HG02870 (cell line): ENCODE results near the gene PEX19.

Source experiments
- ATAC-seq: cut with Tn5 transposase; IDR thresholded peaks from one replicate; pipeline ENCODE4 v1.9.1; 2021; ENCODE audit warnings: mild to moderate bottlenecking, moderate library complexity; ENCODE audit not compliant: unreplicated experiment

Gene PEX19

DNA sequence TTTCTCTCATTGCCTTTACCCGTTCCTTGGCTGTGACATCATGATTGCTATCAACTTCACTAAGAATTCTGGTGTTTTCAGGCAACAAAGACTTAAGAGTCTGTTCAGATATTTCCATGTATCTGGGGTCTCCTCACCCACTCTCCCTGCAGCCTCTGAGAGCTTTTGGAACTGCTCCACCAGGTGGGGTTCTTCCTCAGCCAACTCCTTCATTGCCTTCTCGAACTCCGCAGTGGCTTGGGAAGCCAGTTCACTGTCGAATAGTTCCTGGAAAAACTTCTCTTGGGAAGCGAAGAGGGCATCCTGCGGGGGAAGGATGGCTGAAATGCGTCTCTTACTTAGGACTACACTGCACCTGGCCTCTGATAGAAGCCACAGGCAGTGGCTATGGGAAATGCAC is 2.1 kb downstream of the PEX19 start:
- no peak for ATAC-seq

DNA sequence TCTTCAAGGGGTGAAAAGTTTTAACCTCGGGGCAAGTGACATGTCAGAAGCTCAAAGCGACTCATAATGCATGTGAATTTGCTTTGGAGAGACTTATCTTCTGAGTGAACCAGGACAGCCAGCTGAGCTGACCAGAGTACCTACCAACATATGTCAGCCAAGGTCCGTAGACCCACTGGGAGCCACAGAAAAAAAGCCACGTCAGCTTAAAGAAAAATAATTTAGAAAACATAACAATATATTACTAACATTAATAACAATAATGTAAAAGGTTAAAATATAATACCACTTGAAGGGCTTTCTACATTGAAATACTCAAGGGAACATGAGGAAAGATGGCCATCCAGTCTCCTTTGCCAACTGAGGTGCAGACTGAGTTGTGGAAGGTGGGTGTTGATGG is 6.9 kb downstream of the PEX19 start:
- no peak for ATAC-seq

DNA sequence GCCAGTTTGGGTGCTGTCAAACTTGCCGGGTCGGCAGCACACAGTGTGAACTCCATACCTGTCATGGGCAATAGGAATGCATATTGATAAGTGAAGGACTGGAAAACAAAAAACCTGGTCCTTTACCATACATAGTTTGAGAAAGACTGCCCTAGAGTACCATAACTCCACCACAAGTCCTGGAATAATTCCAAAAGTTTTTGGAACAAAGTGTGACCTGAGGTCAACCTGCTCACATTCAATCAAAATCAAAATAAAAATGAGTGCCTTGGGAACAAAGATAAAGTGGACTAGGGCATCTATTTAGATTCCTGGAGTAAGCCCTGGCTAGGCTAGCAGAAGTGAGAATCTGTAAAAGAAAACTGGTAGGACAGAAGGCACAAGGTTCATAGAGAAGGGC is 7.6 kb downstream of the PEX19 start:
- ATAC-seq = no peak

DNA sequence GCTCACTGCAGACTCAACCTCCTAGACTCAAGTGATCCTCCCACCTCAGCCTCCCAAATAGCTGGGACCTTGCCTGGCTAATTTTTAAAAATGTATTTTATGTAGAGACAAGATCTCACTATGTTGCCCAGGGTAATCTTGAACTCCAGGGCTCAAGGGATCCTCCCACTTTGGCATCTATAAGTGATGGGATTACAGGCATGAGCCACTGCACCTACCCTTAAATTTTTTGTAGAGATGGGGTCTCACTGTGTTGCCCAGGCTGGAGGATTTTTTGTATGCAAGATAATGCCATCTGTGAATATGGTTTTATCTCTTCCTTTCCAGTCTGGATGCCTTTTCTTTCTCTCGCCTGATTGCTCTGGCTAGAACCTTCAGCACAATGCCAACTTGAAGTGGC is 13.9 kb downstream of the PEX19 start:
- ATAC-seq = no peak

DNA sequence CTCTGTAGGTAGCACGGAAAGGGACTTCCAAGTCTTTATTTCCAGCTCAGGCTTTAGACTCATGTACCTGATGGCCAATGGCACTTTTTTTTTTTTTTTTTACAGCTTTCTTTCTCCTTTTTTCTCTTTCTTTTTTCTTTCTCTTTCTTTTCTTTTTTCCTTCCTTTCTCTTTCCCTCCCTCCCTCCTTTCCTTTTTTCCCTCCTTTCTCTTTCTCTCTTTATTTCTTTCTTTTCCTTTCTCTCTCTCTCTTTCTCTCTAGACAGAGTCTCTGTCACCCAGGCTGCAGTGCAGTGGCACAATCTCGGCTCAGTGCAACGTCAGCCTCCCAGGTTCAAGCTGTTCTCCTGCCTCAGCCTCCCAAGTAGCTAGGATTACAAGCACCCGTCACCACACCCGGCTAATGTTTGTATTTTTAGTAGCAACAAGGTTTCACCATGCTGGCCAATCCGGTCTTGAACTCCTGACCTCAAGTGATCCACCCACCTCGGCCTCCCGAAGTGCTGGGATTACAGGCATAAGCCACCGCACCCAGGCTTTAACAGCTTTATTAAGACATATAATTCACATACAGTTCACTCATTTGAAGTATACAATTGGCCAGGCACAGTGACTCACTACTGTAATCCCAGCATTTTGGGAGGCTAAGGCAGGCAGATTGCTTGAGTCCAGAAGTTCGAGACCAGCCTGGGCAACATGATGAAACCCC is 17.5 kb downstream of the PEX19 start:
- no peak for ATAC-seq

DNA sequence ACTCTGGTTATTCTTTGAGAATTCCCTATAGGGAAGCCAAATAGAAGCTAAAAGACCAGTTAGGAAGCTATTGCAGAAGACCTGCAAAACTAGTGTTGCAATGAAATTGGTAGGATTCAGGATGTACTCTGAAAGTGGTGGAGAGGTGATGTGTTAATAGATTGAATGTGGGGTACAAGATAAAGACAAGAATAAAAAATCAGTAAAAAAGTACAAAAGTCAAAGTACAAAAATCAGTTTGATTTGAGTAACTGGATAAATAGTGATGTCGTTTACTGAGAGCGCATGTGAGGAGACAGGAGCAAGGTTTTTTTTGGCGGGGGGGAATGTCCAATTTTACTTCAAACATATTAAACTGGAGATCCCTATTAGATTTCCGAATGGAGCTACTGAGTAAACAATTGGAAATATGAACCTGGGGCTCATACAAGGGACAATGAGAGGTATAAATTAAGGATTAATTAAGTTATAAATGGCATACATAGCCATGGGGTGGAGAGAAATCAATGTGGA is 20.1 kb downstream of the PEX19 start:
- ATAC-seq = no peak

DNA sequence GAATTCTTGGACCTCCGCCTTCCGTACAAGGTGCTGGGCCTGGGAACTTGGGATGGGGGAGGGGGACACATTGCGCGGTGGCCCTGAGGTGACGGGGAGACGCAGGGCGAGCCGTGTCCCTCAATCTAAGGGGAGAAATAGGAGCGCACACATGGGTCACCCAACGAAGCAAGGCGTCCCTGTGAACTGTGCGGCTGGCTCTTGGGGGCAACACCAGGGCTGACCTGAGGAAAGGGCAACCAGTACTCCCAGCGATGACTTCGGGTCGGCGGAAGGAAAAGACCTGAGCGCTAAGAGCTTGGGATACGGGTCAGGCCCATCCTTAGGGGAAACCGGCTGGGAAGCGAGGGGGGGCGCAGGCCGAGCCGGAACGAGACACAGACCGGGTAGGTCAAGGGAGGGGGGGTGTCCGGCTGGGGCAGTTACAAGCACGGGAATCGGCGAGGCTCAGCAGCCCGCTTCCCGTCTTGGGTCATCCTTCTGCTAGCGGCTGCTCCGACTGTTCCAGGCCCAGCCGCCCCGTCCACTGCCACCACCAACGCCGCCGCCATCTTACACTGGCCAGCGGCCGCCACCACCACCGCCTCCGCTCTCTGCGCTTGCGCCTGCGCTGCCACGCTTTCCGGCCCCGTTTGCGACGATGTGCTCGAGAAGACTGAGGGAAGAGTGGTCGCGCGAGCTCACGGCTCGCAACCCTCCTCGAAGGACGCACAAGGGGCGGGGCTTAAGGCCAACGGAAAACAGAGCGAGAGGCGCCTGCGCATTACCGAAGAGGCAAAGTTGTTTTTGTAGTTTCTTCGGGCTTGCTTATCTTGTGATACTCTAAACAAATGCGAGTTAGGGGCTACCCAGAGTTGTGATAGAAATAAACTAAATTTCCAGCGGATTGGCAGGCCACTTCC is 22.8 kb downstream of the PEX19 start, which contains the start of gene DCAF8:
DCAF8 (minus strand) TSS at position 657 of the 902 bp plus-strand sequence. CDS start 18,541 bp downstream, outside the sequence.
- ATAC-seq = peak; percentile 69

DNA sequence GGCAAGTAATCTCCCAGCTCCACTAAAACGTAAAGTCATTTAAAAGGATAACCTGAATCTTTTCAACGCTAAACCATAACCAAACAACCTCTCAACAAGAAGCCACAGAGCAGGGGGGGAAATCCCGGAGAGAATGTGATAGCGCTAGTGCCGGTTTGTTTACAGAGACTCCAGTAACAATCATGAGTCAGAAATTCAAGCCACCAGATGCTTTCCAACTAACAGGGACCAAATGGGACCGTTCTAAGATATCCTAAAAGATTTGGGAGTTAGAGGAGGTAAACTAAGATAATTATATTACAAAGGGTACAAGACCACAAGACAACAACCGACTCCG is 23.4 kb downstream of the PEX19 start:
- peak; percentile 39 for ATAC-seq

DNA sequence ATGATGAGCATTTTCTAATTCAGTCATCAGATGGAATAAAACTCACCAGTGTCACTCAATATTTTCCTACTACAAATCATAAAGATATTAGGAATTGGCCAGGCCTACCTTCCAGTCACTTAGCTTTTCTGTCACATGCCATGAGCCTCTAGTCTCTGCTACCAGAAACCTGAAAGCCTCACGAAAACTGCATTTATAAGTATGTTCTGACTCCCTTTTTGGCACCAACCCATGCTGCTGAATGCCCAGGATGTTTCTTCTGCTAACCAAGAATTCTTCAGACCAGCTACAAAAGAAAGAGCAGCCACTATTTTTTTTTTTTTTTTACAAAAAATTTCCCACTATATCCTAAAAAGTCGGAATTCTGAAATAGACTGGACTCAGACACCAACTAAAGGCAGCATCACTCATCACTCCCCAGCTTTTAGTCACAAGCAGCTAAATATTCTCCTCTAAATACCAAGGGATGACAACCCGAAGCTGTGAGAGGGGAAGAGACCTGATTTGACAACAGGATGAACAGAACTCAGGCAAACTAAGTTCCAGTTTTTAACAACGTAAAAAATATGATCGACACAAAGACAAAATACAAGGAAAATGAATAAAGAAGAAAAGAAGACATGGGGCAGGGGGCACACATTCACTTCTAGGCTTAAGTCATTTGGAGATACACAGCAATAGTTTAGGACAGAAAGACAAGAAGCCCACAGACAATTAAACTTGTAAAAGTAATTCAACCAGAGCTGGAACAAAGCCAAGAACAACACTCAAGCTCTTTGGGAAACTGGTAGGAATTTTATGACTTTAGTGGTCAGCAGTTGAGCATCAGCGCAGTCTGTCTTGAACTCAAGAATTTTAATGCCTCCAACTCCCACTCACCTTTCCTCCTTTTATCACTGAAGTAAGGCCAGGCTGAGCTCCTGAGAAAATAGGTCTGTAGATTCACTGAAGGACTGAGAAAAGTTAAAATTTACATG is 24.2 kb downstream of the PEX19 start:
- no peak for ATAC-seq

DNA sequence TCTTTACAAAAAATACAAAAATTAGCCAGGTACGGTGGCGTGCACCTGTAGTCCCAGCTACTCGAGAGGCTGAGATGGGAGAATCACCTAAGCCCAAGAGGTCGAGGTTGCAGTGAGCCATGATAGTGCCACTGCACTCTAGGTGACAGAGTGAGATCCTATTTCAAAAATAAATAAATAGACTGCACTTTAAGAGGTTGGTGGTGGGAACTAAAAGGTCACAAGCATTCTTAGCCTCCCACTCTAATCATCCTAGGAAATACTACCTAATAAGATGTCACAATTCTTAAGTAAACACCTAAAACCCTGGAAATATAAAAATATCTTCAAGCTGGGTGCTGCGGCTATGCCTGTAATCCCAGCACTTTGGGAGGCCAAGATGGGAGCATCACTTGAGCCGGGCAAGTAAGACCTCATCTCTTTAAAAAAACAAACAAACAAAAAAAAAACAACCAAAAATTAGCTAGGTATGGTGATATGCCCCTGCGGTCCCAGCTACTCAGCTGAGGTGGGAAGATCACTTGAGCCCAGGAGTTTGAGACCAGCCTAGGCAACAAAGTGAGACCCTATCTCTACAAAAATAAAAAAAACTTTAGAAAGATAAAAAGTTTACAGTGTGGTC is 26.6 kb downstream of the PEX19 start:
- no peak for ATAC-seq

DNA sequence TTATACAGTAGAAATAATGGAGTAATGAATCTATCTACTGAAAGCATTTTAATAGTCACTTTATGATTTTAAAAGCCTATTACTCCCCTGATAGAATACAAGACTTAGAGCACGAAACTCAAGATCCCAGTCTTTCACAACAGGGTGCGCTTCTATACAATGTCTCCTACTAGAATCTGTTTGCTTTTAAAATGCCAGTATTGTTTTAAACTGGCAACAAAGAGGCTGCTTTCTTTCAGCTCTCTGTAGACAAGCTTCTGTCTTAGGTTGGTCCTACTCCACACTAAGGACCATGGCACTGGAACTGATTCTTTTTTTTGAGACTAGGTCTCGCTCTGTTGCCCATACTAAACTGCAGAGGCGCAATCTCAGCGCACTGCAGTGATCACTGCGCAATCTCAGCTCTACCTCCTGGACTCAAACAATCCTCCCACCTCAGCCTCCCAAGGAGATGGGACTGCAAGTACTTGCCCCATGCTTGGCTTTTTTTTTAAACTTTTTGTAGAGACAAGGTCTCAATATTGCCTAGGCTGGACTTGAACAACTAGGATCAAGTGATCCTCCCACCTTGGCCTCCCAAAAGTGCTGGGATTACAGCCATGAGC is 27.4 kb downstream of the PEX19 start:
- ATAC-seq = no peak

DNA sequence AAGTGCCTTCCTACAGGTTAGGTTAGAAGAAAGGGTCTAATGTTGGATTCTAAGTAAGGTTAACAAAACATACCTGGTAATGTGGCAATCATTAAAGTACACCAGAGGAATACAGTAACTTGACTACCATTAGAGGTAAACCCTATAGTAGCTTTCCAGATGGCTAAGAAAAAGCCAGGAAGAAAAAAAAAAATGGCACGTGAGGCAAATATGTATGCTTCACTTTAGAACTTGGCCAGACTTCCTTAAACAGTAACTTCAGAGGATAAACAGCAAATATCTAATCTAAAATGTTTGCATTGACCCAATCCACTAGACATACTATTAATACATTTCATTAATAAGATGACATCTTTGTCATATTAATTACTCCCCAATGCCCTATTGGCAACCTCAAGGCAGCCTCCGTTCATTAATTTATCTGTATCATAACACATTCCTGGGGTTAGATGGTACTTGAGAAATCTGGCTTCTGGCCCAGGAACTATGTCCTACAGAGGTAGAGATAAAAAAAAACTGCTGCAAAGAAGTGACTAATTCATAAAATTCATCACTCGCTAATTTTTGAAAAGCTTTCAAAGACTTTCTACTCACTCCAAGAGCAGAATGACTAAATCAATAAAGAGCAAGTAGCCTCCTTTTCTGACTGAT is 28.4 kb downstream of the PEX19 start:
- no peak for ATAC-seq

DNA sequence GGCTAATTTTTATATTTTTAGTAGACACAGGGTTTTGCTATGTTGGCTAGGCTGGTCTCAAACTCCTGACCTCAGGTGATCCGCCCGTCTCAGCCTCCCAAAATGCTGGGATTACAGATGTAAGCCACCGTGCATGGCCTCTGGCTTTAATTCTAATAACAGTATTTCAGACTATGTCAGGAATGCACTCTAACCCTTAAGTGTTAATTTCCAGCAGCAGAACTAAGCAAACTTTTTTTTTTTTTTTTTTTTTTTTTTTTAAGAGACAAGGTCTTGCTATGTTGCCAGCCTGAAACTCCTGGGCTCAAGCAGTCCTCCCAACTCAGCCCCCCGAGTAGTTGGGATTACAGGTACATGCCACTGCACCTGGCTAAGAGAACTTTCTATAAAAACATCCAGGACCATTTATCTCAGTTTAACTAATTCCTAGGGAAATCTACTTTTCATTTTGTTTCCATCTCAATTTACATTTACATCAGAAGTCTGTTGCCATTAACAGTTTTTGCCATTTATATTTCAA is 29.1 kb downstream of the PEX19 start:
- no peak for ATAC-seq

DNA sequence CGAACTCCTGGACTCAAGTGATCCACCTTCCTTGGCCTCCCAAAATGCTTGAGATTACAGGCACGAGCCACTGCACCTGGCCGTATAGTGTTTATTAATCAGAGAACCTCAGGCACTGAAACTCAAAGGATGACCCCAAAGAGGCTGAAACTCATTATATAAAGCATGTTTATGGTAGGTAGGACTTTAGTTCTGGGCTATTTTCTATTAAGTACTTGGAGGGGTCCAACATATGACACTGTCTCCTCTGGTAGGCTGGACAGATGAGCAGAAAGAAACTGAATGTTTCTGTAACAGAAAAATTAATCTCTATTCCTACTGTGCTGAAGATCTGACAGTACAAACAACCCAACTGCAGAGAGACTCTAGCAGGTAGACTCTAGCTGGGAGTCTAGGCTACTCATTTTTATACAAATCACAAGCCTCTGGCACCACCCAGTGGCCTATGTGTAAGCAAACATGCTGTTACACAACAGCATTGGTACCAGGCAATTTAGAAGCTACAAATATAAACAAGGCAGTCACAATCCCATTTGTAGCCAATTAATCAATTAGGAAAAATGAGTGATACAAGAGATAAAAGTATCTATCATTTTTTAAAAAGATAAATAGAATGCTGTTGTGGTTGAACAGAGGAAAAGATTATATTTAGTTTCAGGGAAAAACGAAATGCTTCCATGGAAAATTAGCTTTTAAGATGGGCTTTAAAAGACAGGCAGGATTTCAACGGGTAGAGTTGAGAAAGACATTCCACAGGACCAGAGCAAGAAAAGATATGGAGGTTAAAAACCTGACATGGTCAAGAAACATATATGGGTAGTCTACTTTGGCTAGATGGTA is 33.0 kb downstream of the PEX19 start:
- ATAC-seq = peak; percentile 55

DNA sequence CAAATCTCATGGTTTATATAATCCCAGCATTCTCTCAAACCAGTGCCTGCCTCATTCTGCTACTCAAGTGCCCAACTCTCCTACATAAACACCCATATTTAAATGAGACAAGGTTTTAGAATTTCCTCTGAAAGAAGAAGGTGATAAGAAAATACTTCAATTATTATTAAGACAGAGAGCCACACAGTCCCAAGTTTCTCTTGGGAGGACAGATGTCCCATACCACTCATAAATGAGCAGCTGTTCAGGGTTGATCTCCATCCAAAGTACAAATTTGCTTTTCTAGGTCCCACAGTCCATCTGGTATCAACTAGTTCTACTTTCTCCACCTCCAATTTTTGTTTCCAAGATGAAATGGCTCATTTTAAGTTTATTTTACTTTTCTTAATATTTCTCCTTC is 33.9 kb downstream of the PEX19 start:
- ATAC-seq = no peak

DNA sequence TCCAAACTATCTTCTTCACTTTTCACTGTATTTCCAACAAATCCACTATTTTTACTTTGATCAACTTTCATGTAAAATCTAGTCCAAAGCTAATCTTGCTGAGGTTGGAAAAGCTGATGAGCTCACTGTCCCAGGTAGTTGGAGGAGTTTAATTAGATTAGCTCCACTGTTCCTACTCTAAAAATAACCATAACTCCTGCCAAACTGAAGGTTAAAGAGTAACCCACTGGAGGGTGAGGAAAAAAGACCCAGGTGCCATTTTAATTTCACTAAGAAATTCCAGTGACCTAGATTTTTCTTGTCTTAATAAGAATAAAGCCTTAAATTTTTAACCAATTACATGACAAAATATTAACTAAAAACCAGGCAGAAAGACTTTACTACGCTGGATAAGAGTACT is 37.9 kb downstream of the PEX19 start:
- ATAC-seq = no peak

DNA sequence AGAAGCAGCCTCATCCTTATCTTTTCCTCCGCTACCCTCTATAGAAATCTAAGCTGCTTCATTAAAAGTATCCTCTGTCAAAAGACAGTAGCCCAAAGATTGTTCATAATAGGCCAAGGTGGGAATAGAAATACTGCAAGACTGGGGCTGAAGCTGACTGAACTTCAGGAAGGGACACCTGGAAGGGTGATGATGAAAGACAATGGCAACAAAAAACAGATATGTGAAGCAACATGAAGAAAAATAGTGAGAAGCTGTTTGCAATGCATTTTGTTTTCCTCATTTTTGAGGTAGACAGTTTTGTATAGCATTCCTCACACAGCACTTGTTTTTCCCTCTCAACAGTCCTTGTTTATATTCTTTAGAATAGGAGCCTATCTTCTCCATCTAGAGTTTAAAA is 39.5 kb downstream of the PEX19 start:
- no peak for ATAC-seq

DNA sequence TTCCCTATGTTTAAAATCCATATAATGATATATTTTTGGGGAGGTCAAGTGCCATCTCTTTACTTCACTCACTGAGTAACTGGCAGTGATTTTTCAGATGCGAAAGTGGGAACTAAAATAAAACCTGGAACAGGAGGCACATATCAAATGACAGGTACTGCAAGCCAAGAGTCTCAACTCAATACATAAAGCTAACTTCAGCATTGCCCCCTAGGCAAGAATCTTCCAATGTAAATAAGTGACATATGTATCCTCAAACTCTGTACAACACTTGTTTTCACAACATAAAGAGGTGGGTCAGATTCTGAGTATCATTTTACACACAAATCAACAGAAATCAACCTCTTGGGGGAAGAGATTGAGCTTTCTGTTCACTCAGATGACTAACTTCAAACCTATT is 40.7 kb downstream of the PEX19 start:
- ATAC-seq = no peak
